SHP77 treated with DMSO at 0.1 percent for 48 hours (cell line): Measurements from ENCODE around the gene SPAG8.

Source experiments
- DNase-seq: peaks from one replicate; lab custom pipeline; 2025; lab: John Stamatoyannopoulos, UW

SPAG8 gene

GRCh38 chr9:35771943-35772342 lies 40.1 kb downstream of the SPAG8 start:
- DNase-seq = no peak

GRCh38 chr9:35771534-35771933 lies 40.5 kb downstream of the SPAG8 start:
- peak; percentile 75 for DNase-seq

GRCh38 chr9:35771075-35771433 lies 41.0 kb downstream of the SPAG8 start:
- no peak for DNase-seq

- DNase-seq = no peak
Measured at GRCh38 chr9:35769763-35770162, 42.3 kb downstream of the SPAG8 start.

GRCh38 chr9:35767458-35767857 lies 44.6 kb downstream of the SPAG8 start:
- DNase-seq = no peak

- DNase-seq = no peak
Measured at GRCh38 chr9:35766997-35767396, 45.1 kb downstream of the SPAG8 start.

GRCh38 chr9:35763803-35764202 lies 48.3 kb downstream of the SPAG8 start:
- DNase-seq = no peak

GRCh38 chr9:35763181-35763580 lies 48.9 kb downstream of the SPAG8 start:
- no peak for DNase-seq

- DNase-seq = no peak
Measured at GRCh38 chr9:35760651-35761050, 51.4 kb downstream of the SPAG8 start.

GRCh38 chr9:35759795-35760194 lies 52.3 kb downstream of the SPAG8 start:
- DNase-seq = no peak
